DND-41 (cell line): Measurements from ENCODE around the gene SMIM33.

Experiments
- CTCF ChIP-seq: IDR thresholded peaks from 2 replicates; pipeline ENCODE4 v1.5.1; 2012; ENCODE audit warnings: borderline replicate concordance, low read length, moderate library complexity, mild to moderate bottlenecking; ENCODE audit not compliant: poor library complexity, severe bottlenecking; ENCODE audit errors: extremely low read depth
- EZH2 ChIP-seq: IDR thresholded peaks from 3 replicates; pipeline ENCODE4 v1.6.1; 2012; ENCODE audit warnings: borderline replicate concordance, low read depth, mild to moderate bottlenecking, moderate library complexity, low read length, inconsistent platforms; ENCODE audit not compliant: severe bottlenecking

GRCh38 chr5:139495638-139496435 is 25.0 kb downstream of the SMIM33 start:
- TF ChIP-seq CTCF: no peak
- no peak for TF ChIP-seq EZH2
